Measurements from ENCODE around the gene UBA6.

DNA sequence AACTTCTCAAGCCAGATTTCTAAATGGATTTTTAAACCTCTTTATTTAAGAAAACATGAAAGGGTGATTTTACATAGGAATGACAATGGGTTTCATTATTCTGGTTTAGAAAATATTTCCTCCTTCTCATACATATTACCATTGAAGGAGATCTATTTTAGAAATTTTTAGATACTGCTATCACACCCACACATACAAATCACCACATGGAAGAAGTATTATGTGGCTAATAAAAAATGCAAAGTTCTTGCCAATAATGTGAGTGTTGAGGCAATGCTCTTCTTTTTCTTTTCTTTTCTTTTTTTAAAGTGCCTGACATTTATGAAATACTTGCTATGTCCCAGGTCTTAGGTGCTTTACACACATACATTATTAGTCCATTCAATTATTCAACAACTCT, 135.7 kb downstream of the UBA6 start:
- no peak for TF ChIP-seq CTCF (conservative IDR thresholded peaks at IDR 0.05; ENCODE audit: low read length)
- TF ChIP-seq EZH2phosphoT487 (IDR thresholded peaks at IDR 0.05; ENCODE audit: borderline replicate concordance): no peak
